HUDEP-2 (cell line): ENCODE results near the gene IPO11.
A peak's percentile ranks its signal among the peaks of the same experiment; 100 is the strongest.

ENCODE experiments used
- DNase-seq, 76 experiments: peaks; one replicate each; lab custom pipeline; 2025; ENCODE audit not compliant: unreplicated experiment in 76 of 76; lab: John Stamatoyannopoulos, UW

IPO11 gene

GRCh38 chr5:62432621-62433064 is 20.1 kb downstream of the IPO11 start:
- DNase-seq: peak in 23 of 76 experiments; percentile 4 to 50 (median 17)

GRCh38 chr5:62448528-62448927 is 36.0 kb downstream of the IPO11 start:
- no peak for DNase-seq

- DNase-seq: no peak
Measured at GRCh38 chr5:62450259-62450658, 37.7 kb downstream of the IPO11 start.

GRCh38 chr5:62457071-62457470 is 44.5 kb downstream of the IPO11 start:
- DNase-seq: no peak

GRCh38 chr5:62460578-62460983 is 48.0 kb downstream of the IPO11 start:
- peak in 14 of 76 experiments; percentile 2 to 36 (median 20) for DNase-seq

GRCh38 chr5:62461561-62461960 is 49.0 kb downstream of the IPO11 start:
- no peak for DNase-seq

- DNase-seq: no peak
Measured at GRCh38 chr5:62465985-62466925, 53.7 kb downstream of the IPO11 start.

- no peak for DNase-seq
Measured at GRCh38 chr5:62473209-62473608, 60.6 kb downstream of the IPO11 start.

GRCh38 chr5:62475072-62475471 is 62.5 kb downstream of the IPO11 start:
- peak in 16 of 76 experiments; percentile 2 to 37 (median 14) for DNase-seq

- DNase-seq: no peak
Measured at GRCh38 chr5:62477801-62478200, 65.2 kb downstream of the IPO11 start.

GRCh38 chr5:62483556-62483955 is 71.0 kb downstream of the IPO11 start:
- DNase-seq: no peak

- DNase-seq: no peak
Measured at GRCh38 chr5:62486672-62487071, 74.1 kb downstream of the IPO11 start.

- DNase-seq: no peak
Measured at GRCh38 chr5:62488531-62488930, 76.0 kb downstream of the IPO11 start.

GRCh38 chr5:62489471-62489870 is 76.9 kb downstream of the IPO11 start:
- no peak for DNase-seq

GRCh38 chr5:62494772-62495171 is 82.2 kb downstream of the IPO11 start:
- DNase-seq: no peak

- DNase-seq: no peak
Measured at GRCh38 chr5:62496876-62497275, 84.3 kb downstream of the IPO11 start.

- DNase-seq: no peak
Measured at GRCh38 chr5:62498961-62499360, 86.4 kb downstream of the IPO11 start.

GRCh38 chr5:62499756-62500155 is 87.2 kb downstream of the IPO11 start:
- DNase-seq: peak in 39 of 76 experiments; percentile 1 to 61 (median 24)

- DNase-seq: no peak
Measured at GRCh38 chr5:62502456-62503101, 90.0 kb downstream of the IPO11 start.

- DNase-seq: no peak
Measured at GRCh38 chr5:62504129-62504528, 91.6 kb downstream of the IPO11 start.

- no peak for DNase-seq
Measured at GRCh38 chr5:62506659-62507460, 94.3 kb downstream of the IPO11 start.
